GM13976 (cell line): ENCODE measurements around the gene IGFALS.

ENCODE experiments used
- DNase-seq: peaks from one replicate; pipeline ENCODE4 v3.0.0; 2012; ENCODE audit warnings: low spot score
- in situ Hi-C: fragments of 300-500 bp; cut with MboI; formaldehyde crosslinking; loops from one replicate; pipeline ENCODE4 v1.12.0; 2022; ENCODE audit warnings: low sequenced_read_pairs, mixed read lengths, inconsistent platforms; ENCODE audit not compliant: unreplicated experiment
- TF ChIP-seq, protein P1 (sequence below): IDR thresholded peaks from 2 replicates; pipeline ENCODE4 v1.5.1; 2012; ENCODE audit warnings: borderline replicate concordance, mild to moderate bottlenecking; ENCODE audit not compliant: insufficient read depth; ENCODE audit errors: extremely low read depth, missing control alignments, control extremely low read depth

Gene IGFALS

DNA sequence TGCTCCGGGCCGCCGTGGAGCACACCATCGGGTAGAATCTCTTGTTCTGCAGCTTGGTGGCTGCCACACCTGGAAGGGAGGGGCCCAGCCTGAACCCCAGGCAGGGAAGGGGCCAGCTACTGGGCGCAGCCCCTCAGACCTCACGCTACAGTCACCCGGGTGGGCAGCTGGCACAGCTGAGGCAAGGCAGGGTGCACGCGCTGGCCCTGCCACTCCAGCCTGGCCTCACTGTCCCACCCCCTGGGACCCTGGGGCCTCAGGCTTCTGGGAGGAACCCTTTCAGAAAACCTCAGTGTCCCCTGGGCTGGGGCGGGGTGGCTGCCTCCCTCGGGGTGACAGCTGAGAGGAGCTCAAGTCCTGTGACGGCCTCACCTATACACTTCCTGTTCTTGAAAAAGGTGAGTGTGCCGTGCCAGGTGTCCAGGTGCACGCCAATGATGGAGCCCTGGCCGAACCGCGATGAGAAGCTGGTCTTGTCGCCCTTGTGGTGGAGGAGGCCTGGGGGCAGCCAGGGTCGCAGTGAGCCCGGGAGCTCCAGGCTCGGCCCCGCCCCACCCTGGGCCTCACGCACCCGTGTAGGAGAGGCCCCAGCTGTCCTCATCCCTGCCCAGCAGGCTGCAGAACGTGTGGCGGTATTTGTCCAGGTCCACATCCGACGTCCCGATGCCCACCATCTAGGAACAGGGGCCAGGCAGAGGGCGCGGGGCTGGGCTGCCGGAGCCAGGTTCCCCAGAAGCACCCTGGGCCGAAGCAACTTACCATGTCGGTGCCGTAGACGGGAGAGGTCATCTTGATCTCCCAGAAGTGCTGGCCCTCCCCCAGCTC lies 15.9 kb downstream of the IGFALS start:
- in situ Hi-C loops: no loop called here
- no peak for DNase-seq

DNA sequence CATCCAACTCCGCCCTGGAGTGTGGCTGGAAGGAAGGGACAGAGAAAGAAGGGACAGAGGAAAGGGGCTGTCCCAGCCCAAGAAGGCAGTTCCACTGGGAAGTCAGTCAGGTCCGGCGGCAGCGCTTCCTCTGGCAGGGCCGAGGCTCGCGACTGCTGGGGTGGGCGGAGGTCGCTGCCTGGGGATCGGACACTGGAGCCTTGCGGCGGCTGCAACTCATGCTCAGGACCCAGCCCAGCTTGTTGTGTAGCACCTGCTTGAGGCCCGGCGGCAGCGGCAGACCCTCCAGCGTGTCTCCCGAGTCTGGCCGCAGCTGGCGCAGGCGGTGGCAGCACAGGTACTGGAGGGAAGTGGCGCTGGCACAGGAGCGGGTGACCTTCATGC lies 16.5 kb downstream of the IGFALS start:
- in situ Hi-C loops: no loop called here
- no peak for DNase-seq
- TF ChIP-seq, protein P1, sequence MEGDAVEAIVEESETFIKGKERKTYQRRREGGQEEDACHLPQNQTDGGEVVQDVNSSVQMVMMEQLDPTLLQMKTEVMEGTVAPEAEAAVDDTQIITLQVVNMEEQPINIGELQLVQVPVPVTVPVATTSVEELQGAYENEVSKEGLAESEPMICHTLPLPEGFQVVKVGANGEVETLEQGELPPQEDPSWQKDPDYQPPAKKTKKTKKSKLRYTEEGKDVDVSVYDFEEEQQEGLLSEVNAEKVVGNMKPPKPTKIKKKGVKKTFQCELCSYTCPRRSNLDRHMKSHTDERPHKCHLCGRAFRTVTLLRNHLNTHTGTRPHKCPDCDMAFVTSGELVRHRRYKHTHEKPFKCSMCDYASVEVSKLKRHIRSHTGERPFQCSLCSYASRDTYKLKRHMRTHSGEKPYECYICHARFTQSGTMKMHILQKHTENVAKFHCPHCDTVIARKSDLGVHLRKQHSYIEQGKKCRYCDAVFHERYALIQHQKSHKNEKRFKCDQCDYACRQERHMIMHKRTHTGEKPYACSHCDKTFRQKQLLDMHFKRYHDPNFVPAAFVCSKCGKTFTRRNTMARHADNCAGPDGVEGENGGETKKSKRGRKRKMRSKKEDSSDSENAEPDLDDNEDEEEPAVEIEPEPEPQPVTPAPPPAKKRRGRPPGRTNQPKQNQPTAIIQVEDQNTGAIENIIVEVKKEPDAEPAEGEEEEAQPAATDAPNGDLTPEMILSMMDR: no peak

More for the DNA sequence above, 15.9 kb downstream of the IGFALS start:
- TF ChIP-seq, protein P1: no peak

DNA sequence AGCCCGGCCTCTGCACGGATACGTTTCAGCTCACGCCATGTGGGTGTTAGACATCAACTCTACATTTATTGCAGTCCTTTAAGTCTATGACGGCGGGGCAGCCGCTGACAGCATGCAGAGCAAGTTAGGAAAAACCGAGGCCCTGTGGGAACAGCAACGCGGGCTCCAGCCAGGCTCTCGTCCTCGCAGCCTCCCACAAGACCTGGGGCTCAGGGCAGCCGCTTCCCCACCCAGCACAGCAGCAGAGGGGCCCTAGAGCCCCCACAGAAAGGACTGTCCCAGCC lies 16.9 kb downstream of the IGFALS start:
- no peak for DNase-seq
- in situ Hi-C loops: no loop called here
- TF ChIP-seq, protein P1: no peak

DNA sequence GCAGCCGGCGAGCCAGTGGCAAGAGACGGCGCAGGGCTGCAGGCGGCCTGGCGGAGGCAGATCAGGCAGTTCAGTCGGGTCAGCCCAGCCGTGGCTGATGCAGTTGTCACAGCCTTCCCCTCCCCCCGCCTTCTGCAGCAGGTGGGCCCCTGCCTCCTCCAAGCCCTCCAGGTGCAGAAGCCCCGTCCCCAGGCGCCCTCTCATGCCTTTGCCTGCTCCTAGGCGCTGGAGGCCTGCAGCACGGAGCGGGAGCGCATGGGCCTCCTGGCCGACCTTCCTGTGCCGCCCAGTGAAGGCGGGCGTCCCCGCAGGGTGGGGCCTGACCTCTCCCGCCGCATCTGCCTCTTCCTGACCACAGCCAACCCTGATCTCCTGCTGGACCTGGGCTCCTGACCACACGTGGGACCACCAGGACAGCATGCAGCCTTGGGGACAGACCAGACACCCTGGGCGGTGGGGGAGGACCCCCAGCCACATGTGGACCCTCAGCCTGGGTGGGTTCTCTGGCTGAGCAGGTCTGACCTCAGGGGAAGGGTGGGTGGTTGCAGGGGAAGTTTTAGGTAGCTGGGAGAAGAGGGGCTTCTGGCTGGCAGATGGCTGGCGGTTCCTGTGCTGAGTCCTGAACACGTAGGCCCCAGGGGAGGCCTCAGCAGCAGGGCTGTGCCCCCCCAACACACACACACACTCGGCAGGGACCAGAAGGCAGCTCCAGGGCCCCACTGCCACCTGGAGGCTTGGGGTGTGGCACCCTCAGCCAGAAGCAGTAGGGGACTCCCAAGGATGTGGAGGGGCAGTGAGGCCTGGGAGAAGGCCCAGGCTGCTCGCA lies 17.4 kb downstream of the IGFALS start:
- DNase-seq: no peak
- TF ChIP-seq, protein P1: no peak
- in situ Hi-C loops: no loop called here

DNA sequence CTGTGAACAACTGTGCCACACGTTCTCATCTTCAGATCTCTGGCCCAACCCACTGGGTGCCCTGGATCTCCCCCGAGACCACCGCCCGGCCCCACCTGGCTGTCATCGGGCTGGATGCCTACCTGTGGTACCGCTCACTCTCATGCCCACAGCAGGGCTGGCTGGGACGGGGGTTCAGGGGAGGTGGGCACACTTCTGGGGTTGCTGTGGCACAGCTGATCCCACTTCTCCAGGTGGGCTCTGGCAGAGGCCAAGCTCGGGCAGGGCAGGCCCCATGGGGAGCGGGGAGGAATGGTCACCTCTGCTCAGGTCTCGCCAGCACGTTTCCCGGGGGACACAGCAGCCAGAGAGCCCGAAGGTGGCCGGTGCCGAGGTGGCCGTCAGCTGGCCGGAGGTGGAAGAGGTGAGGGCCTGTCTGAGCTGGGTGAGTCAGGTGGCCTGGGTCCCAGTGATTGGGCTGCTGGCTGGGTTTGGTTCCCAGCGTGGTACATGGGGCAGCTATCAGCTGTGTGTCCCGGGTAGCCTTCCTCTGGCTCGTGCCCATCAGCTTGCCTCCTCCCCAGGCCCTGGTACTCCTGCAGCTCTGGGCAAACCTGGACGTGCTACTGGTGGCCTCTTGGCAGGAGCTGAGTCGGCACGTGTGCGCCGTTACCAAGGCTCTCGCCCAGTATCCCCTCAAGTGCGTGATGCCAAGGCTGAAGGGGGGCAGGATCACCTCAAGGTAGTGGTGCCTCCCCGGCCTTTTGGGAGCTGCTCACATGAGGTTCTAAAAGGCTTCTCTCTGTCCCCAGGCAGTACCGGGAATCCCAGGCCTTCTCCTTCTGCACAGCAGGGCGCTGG lies 18.3 kb downstream of the IGFALS start:
- TF ChIP-seq, protein P1: no peak
- in situ Hi-C loops: no loop called here
- DNase-seq: no peak

DNA sequence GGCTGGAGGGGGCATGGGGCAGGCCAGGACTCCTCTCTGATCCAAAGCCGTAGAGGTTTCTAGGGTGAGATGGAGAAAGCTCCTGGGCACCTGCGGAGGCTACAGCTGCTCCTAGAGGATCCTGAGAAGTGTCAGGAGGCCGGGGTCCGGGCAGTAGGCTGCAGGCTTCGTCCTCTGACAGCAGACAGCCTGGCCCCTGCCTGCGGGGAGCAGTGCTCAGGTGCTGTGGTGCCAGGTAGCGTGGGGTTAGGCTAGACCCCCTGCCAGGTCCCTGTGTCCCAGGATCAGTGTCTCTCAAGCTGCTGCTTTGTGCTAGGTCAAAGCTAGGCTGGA lies 19.1 kb downstream of the IGFALS start:
- in situ Hi-C loops: no loop called here
- no peak for DNase-seq
- TF ChIP-seq, protein P1: no peak
